OCI-M2 (cell line): ENCODE results near the gene AHRR.
"Not testable (repeated sequence)": the region's sequence is repeated elsewhere in the genome, so short reads cannot be mapped to it uniquely, and the experiment has no call there.

Experiments
- DNase-seq: peaks from one replicate; lab custom pipeline; 2025; ENCODE audit not compliant: unreplicated experiment; lab: John Stamatoyannopoulos, UW

AHRR gene

DNA sequence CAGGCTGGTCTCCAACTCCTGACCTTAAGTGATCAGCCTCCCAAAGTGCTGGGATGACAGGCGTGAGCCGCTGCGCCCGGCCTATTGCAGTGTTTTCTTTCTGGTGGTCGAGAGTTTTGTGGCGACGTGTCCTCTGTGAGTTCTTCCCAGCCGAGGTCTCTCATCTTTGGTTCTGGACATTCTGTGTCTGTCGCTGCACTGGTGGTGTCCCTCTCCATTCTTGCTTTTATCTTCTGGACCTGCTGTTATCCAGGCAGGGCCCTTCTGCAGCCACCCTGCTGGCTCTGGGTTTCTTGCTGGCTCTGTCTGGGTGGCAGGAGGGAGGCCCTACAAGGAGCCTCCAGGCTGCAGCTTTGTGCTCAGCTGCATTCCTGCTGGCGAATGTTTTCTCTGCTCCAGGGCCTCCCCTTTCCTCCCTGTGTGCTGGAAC is 72.3 kb downstream of the AHRR start:
- no peak for DNase-seq

DNA sequence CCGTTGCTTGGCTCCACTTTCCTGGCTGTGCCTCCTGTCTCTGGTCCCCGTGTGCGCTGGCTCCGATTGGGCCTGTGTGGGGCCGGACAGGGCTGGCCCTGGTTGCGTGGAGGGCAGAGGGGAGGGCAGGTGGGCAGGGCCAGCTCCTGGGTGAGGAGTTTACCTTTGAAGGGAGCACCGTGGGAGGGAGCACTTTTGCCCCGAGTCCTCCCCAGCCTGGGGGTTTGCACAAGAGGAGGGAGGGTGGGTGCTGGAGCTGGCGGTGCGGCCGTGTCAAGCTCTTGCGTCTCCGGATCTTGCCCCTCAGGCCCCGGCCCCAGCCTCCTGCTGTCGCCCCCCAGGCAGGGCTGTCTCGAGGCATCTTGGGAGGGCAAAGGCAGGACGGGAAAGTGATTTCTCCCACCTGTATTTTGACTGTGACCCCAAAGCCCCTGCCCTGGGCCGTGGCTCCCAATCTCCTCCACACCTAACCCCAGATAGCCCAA is 73.2 kb downstream of the AHRR start:
- DNase-seq: no peak

DNA sequence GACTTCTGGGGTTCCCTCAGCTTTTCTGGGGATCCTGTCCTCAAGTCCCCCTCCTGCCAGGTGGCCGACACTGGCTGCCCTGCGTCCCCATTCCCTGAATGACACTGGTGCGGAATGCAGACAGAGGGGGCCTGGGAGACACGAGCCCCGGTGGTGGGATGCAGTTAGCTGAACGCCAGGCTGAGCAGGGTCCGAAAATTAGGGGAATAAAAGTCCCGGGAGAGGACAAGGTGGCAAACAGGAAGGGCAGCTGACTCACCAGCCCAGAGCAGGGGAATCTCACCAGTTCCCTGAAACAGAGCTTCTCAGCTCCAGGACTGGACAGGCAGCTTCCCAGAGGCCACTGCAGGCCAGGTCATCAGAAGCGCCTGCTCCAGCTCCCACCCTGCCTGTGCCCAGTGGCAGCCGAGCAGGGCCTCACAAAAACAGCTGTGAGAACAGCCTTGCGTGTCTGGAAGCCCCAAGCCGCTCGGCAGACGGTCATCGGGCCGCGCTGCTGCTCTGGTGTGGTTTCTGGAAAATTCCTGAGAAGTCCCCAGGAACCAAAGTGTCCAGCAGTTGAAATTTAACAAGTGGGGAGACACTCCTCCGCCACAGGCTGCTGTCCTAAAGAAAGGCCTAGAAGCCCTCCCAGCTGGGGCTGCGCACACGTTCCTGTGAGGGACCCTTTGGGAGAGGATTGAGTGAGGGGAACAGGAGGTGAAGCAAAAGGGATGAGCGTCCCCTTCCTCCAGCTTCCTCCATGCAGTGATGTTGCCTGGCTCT is 73.8 kb downstream of the AHRR start:
- DNase-seq: no peak

GRCh38 chr5:395921-396530 is 74.5 kb downstream of the AHRR start:
- DNase-seq: no peak

GRCh38 chr5:396531-396961 is 75.0 kb downstream of the AHRR start:
- no peak for DNase-seq

GRCh38 chr5:398141-398474 is 76.6 kb downstream of the AHRR start:
- not testable (repeated sequence) for DNase-seq

DNA sequence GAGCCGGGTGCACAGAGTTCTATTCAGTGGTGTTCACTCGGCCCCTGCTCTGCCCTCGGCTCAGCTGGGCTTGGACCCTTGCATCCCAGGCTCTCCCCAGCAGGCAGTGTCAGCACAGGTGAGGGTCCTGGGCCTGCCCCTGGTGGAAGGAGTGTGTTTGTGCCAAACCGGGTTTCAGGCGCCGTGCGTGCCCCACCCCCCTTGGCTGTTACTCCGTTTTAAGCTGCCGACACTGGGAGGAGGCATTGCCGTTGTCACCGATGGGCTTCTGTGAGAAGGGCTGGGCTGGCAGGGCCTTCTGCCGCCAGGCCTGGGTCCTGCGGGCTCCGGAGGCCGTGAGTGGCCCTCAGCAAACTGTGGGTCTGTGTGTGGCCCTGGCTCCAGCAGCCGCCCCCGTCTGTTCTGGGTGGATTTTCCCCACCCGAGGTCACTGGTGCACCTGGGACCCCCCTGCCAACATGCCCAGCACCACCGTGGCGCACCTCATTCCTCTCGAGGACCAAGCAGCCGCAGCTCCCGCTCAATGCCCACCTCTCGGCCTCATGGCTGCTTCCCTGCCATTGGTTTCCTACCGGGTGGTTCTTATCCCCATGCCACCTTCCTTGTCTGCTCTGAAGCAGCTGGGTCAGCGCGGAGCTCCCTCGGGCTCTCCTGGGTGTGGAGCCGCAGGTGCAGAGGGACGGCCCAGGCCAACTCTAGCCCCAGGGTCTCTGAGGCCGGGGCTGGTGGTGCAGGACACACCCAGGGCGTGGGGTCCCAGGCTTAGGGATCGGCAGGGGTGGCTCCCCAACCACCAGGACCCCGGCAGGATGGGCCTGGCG is 77.2 kb downstream of the AHRR start:
- no peak for DNase-seq

- no peak for DNase-seq
Observed at GRCh38 chr5:399296-400281, 78.1 kb downstream of the AHRR start.

- no peak for DNase-seq
Observed at GRCh38 chr5:400282-401145, 79.0 kb downstream of the AHRR start.

- DNase-seq: no peak
Observed at GRCh38 chr5:401146-402034, 79.9 kb downstream of the AHRR start.

DNA sequence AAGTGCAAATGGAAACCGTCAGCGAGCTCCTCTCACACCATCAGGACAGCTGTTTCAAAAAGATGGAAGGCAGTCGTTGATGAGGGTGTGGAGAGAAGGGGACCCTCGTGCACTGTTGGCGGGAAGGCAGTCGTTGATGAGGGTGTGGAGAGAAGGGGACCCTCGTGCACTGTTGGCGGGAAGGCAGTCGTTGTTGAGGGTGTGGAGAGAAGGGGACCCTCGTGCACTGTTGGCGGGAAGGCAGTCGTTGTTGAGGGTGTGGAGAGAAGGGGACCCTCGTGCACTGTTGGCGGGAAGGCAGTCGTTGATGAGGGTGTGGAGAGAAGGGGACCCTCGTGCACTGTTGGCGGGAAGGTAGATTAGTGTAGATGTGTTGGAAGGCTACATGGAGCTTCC is 80.7 kb downstream of the AHRR start:
- not testable (repeated sequence) for DNase-seq

- no peak for DNase-seq
Observed at GRCh38 chr5:402615-403359, 81.3 kb downstream of the AHRR start.

DNA sequence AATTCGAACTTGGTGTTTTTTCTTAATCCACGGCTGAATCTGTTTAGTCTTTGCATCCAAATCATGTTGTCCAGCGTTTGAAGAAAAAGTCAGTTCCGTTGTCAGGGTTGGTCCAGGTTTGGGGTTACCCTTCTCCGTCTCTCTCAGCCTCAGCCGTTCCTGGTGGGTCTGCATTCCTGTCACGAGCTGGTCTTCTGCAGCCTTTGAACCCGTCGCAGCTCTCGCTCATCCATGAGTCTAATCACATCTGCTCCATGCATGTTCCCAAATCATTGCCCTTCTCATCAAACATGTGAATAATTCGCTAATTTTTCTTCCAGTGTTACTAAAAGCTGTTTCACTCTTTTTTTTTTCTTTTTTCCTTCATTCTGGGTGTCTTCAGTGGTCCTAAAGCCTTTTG is 82.5 kb downstream of the AHRR start:
- no peak for DNase-seq

GRCh38 chr5:404666-405241 is 83.2 kb downstream of the AHRR start:
- DNase-seq: no peak

GRCh38 chr5:405421-405820 is 83.9 kb downstream of the AHRR start:
- no peak for DNase-seq

DNA sequence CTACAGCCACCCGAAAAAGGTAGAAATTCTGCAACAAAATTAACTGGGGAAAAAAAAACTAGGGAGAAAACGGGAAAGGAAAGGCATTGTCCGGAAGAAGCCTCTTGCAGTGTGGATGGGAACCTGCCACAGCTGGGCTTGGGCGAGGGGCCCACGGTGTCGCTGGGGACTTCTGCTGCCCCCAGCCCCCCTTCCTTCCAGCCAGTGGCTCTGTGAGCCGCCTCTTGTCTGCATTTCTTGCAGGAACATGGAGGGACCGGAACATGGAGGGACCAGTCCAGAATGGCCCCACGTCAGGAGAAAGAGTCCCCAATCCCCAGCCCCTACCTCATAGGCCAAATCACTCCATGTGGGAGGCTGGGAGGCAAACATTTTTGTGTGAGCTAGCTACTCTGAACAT is 84.5 kb downstream of the AHRR start:
- no peak for DNase-seq

GRCh38 chr5:407051-407450 is 85.5 kb downstream of the AHRR start:
- no peak for DNase-seq

DNA sequence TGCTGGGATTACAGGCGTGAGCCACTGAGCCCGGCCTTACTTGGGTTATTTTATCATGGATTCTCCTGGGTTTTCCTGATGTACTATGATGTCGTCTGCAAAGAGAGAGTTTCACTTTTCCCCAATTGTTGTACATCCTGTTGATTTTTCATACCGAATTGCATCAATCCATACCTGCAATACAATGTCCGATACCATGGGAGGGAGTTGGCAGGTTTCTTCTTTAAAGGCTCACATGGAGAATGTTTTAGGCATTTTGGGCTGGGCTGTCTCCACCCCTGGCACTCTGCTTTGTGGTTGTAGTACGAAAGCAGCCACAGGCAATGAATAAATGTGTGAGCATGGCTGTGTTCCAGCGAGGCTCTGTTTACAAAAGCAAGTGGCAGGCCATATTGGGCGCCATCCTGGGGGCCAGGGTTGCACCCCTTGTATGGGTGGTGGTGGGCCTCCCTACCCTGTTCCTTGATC is 86.3 kb downstream of the AHRR start:
- DNase-seq: no peak
